Lung (tissue), 12 donors: ENCODE results near the gene LRP1B. TPM values are rescaled to one million over a fixed set of nuclear protein-coding genes. Genes with fewer than 3 reads are reported as not detected.

Source experiments
- ATAC-seq: fragments of 200-7000 bp; cut with Tn5 transposase; one replicate; pipeline ENCODE4 v1.9.1; 2020; ENCODE audit warnings: moderate number of reproducible peaks; ENCODE audit not compliant: insufficient read depth, low FRiP score
- DNase-seq, 3 donors: peaks; one replicate each; pipeline ENCODE4 v3.0.0-alpha.2; 2013 to 2017
- H3K27ac ChIP-seq, 2 donors: one replicate each; pipeline ENCODE4 v1.5.1; 2013; ENCODE audit warnings: mild to moderate bottlenecking in 2 of 2, moderate library complexity in 2 of 2, control low read depth in 1 of 2, inconsistent platforms in 1 of 2, low read depth in 1 of 2, low read length in 1 of 2
- H3K27me3 ChIP-seq, 3 donors: one replicate each; pipeline ENCODE4 v1.5.1; 2013; ENCODE audit warnings: low read length in 2 of 3; ENCODE audit not compliant: control insufficient read depth in 3 of 3, insufficient read depth in 3 of 3
- H3K36me3 ChIP-seq, 4 donors: one replicate each; pipeline ENCODE4 v1.5.1; 2013; ENCODE audit warnings: low read length in 4 of 4, mild to moderate bottlenecking in 1 of 4, moderate library complexity in 1 of 4; ENCODE audit not compliant: control insufficient read depth in 4 of 4, insufficient read depth in 4 of 4
- H3K4me1 ChIP-seq, 5 donors: one replicate each; pipeline ENCODE4 v1.5.1; 2013; ENCODE audit warnings: low read length in 5 of 5, mild to moderate bottlenecking in 2 of 5, moderate library complexity in 1 of 5; ENCODE audit not compliant: control insufficient read depth in 5 of 5, insufficient read depth in 5 of 5
- H3K4me3 ChIP-seq: one replicate; pipeline ENCODE4 v1.5.1; 2013; ENCODE audit warnings: mild to moderate bottlenecking, control low read depth, moderate library complexity
- H3K9ac ChIP-seq, 2 donors: one replicate each; pipeline ENCODE4 v1.5.1; 2013; ENCODE audit warnings: low read length in 2 of 2, control low read depth in 1 of 2; ENCODE audit not compliant: insufficient read depth in 1 of 2
- H3K9me3 ChIP-seq, 4 donors: one replicate each; pipeline ENCODE4 v1.5.1; 2013; ENCODE audit warnings: low read length in 3 of 4, mild to moderate bottlenecking in 1 of 4, moderate library complexity in 1 of 4; ENCODE audit not compliant: control insufficient read depth in 4 of 4, insufficient read depth in 3 of 4
- CTCF ChIP-seq: IDR thresholded peaks from 2 replicates; pipeline ENCODE4 v1.5.1; 2012; ENCODE audit warnings: mild to moderate bottlenecking; ENCODE audit errors: control extremely low read depth, extremely low read depth
- WGBS, 2 donors: extraction: QIAGEN DNeasy Blood & Tissue Kit; methylation state at CpG; one replicate each; pipeline ENCODE4 v1.1.7; 2013; 5-methylcytosine and 5-hydroxymethylcytosine counted together
- polyA plus RNA-seq, 2 donors: library from polyadenylated mRNA; stranded (reverse); fragments of 200-250 nt; gene quantifications; one replicate each; pipeline ENCODE4 v1.2.1, GENCODE V29; 2013
- total RNA-seq, 2 donors: library from RNA; depleted of rRNA in 1 of 2; stranded (reverse); fragments of >200 nt in 1 of 2; gene quantifications; one replicate each; pipeline ENCODE4 v1.2.1, GENCODE V29; 2014 to 2021
- donor health status: control.
- donor health status: control.
- donor health status: Bipolar disorder and iron deficiency.
- donor health status: healthy.
- donor health status: DM: yes; HTN: yes; CAD: no.

Gene LRP1B
- total and polyA plus RNA-seq, 4 donors = 0.01 to 6.5 (median 0.16) TPM

- no peak overlapping the region for H3K27ac ChIP-seq
- ATAC-seq = no peak
- H3K9ac ChIP-seq = no peak overlapping the region
- H3K27me3 ChIP-seq = no peaks in the 10 kb centered on the region
- TF ChIP-seq CTCF = no peak
- H3K9me3 ChIP-seq = no peaks in the 10 kb centered on the region
- H3K36me3 ChIP-seq = no peaks in the 10 kb centered on the region
- no peak for DNase-seq
- H3K4me1 ChIP-seq = no peaks in the 10 kb centered on the region
- H3K4me3 ChIP-seq = no peak overlapping the region
These were observed 478.5 kb downstream of the LRP1B start for GRCh38 chr2:141652308-141652707.

GRCh38 chr2:141647353-141647752 is 483.5 kb downstream of the LRP1B start:
- no peaks in the 10 kb centered on the region for H3K36me3 ChIP-seq
- H3K9me3 ChIP-seq = peaks cover 0 to 1% (median 0%) of the 10 kb centered on the region in 4 donors
- H3K27ac ChIP-seq = no peak overlapping the region
- TF ChIP-seq CTCF = no peak
- DNase-seq = no peak
- H3K4me3 ChIP-seq = no peak overlapping the region
- H3K27me3 ChIP-seq = no peaks in the 10 kb centered on the region
- WGBS, 2 donors = 73 to 82% methylated on average over 3 of the region's 3 CpGs
- H3K4me1 ChIP-seq = no peaks in the 10 kb centered on the region
- H3K9ac ChIP-seq = no peak overlapping the region
- ATAC-seq = no peak

DNA sequence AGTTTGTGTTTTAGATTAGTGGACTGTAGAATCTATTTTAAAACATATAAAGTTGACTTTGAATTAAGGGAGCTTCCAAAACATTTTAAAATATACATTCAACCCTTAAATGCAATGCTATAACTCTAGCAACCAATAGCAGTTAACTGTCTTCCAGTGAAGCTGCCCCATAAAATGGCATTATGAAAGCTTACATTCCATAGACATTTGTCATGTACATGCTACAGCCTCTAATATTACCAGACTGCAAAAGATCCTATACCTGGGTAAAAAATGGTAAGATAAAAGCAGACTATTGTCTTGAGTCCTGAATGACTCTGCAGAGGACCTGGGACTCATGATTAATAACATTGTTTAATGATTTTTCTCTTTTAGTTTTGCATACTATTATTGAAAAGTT is 489.4 kb downstream of the LRP1B start:
- TF ChIP-seq CTCF = no peak
- Histone ChIP-seq H3K36me3 (no peaks in the 10 kb centered on the region), H3K4me3 (no peak overlapping the region), H3K27me3 (no peaks in the 10 kb centered on the region), H3K9me3 (peaks cover 0 to 1% (median 0%) of the 10 kb centered on the region in 4 donors), H3K27ac (no peak overlapping the region), H3K4me1 (no peaks in the 10 kb centered on the region), H3K9ac (no peak overlapping the region)
- DNase-seq (no peak), ATAC-seq (no peak)

DNA sequence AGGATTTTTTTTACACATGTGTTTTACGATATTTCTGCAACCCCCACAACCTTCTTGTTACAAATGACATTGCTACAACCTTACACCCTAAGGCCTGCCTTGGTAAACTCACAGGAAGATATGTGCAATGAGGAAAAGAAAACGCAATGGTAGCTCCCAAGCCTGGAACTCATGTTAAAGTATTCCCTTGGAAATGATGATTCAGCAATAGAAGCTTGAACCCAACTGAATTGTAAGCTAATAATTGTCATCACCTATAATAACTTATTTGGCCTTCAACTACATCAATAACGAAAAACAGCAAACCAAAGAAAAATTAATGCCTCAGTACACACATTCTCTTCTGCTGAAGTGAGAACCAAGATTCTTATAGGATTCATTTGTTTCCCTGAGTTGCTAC is 491.0 kb downstream of the LRP1B start:
- H3K9ac ChIP-seq = no peak overlapping the region
- DNase-seq = no peak
- WGBS, 2 donors = 61 to 70% methylated on average over 3 of the region's 3 CpGs
- H3K4me1 ChIP-seq = no peaks in the 10 kb centered on the region
- no peaks in the 10 kb centered on the region for H3K36me3 ChIP-seq
- no peak overlapping the region for H3K27ac ChIP-seq
- H3K9me3 ChIP-seq = peaks cover 0 to 1% (median 0%) of the 10 kb centered on the region in 4 donors
- H3K27me3 ChIP-seq = no peaks in the 10 kb centered on the region
- no peak for TF ChIP-seq CTCF
- no peak overlapping the region for H3K4me3 ChIP-seq
- ATAC-seq = no peak
